HepG2 (cell line): ENCODE measurements around the gene CMKLR1. TPM values are rescaled to one million over a fixed set of nuclear protein-coding genes. Genes with fewer than 3 reads are reported as not detected.

Source experiments
- ATAC-seq: fragments of 200-7000 bp; cut with Tn5 transposase; 3 replicates; pipeline ENCODE4 v1.9.1; 2020; ENCODE audit warnings: mild to moderate bottlenecking, moderate library complexity
- BruUV-seq: library from RNA; stranded (reverse); fragments of 400-500 nt; replicated peaks from 2 replicates; lab custom pipeline; 2021; lab: Mats Ljungman, UMichigan
- CTCF ChIA-PET: fragments of 300-600 bp; formaldehyde crosslinking; extraction: SDS; loops from one replicate; lab custom pipeline; 2021; ENCODE audit warnings: low total read pairs, inconsistent platforms, low intra/inter-chr PET ratio; lab: Yijun Ruan, JAX
- POLR2A ChIA-PET: fragments of 350-600 bp; sonication (Branson Sonifier 250); formaldehyde crosslinking; loops from one replicate; lab custom pipeline; 2020; ENCODE audit warnings: antibody characterized with exemption, inconsistent platforms; lab: Yijun Ruan, JAX
- DNase-seq: peaks from one replicate; pipeline ENCODE4 v3.0.0-alpha.2; 2015; ENCODE audit warnings: low spot score
- FAIRE-seq: peaks from 3 replicates; lab custom pipeline; 2011; peaks lifted over from hg19 to GRCh38; lab: Jason Lieb, UNC
- H2AFZ ChIP-seq: one replicate; pipeline ENCODE4 v1.6.1; 2011; ENCODE audit warnings: low read length, inconsistent platforms
- H3K27ac ChIP-seq: fragments of 300-600 bp; 3 replicates; pipeline ENCODE4 v1.8.0; 2011; ENCODE audit warnings: mixed run types, mild to moderate bottlenecking, mixed read lengths, low read length, inconsistent platforms; ENCODE audit not compliant: insufficient read depth; ENCODE audit errors: extremely low read length
- H3K27me3 ChIP-seq, 2 experiments: fragments of 200-600 bp in 1 of 2; 2 replicates in 1 of 2; 3 replicates in 1 of 2; pipeline versions ENCODE4 v1.6.0 to v1.8.0; 2011; ENCODE audit warnings: low read length in 2 of 2, mild to moderate bottlenecking in 2 of 2, moderate library complexity in 2 of 2, inconsistent platforms in 1 of 2; ENCODE audit not compliant: insufficient read depth in 2 of 2, control insufficient read depth in 1 of 2
- H3K36me3 ChIP-seq, 2 experiments: fragments of 200-600 bp in 1 of 2; replicated peaks in 1 of 2; 2 replicates in 1 of 2; 3 replicates in 1 of 2; pipeline versions ENCODE4 v1.5.1 to v1.8.0; 2011; ENCODE audit warnings: low read length in 2 of 2, inconsistent platforms in 1 of 2; ENCODE audit not compliant: insufficient read depth in 2 of 2, control insufficient read depth in 1 of 2
- H3K4me1 ChIP-seq: 2 replicates; pipeline ENCODE4 v1.5.1; 2012; ENCODE audit warnings: low read length, inconsistent platforms; ENCODE audit not compliant: insufficient read depth
- H3K4me2 ChIP-seq: 2 replicates; pipeline ENCODE4 v1.6.0; 2011; ENCODE audit warnings: low read depth, low read length, inconsistent platforms
- H3K4me3 ChIP-seq, 3 experiments: fragments of 200-600 bp in 1 of 3; sonication (generic), shearing (Covaris generic) in 1 of 3; replicated peaks in 1 of 3; 2 replicates each; pipeline ENCODE4 v1.5.1; 2011 to 2016; ENCODE audit warnings: low read length in 3 of 3, inconsistent platforms in 2 of 3, low read depth in 2 of 3, mild to moderate bottlenecking in 2 of 3, control low read depth in 1 of 3, mixed read lengths in 1 of 3; ENCODE audit not compliant: insufficient read depth in 1 of 3
- H3K79me2 ChIP-seq: one replicate; pipeline ENCODE4 v1.6.1; 2011; ENCODE audit warnings: low read length, inconsistent platforms; ENCODE audit not compliant: insufficient read depth
- H3K9ac ChIP-seq: 2 replicates; pipeline ENCODE4 v1.6.0; 2011; ENCODE audit warnings: mild to moderate bottlenecking, low read depth, low read length, inconsistent platforms; ENCODE audit not compliant: insufficient read depth
- H3K9me3 ChIP-seq: 2 replicates; pipeline ENCODE4 v1.5.1; 2012; ENCODE audit warnings: mild to moderate bottlenecking, low read length
- H4K20me1 ChIP-seq: 2 replicates; pipeline ENCODE4 v1.6.0; 2011; ENCODE audit warnings: inconsistent platforms, mild to moderate bottlenecking, low read length, moderate library complexity; ENCODE audit not compliant: insufficient read depth
- ARID4A ChIP-seq: sonication (generic); formaldehyde crosslinking; IDR thresholded peaks from 2 replicates; pipeline ENCODE4 v1.5.0; 2020; ENCODE audit warnings: mild to moderate bottlenecking, missing genetic modification reagents, borderline replicate concordance
- HNF4A ChIP-seq: sonication (generic); formaldehyde crosslinking; IDR thresholded peaks from 2 replicates; pipeline ENCODE4 v1.4.0; 2020; ENCODE audit warnings: missing genetic modification reagents
- WIZ ChIP-seq: sonication (generic); formaldehyde crosslinking; IDR thresholded peaks from 2 replicates; pipeline ENCODE4 v1.5.1; 2020; ENCODE audit warnings: mild to moderate bottlenecking, missing genetic modification reagents
- in situ Hi-C: cut with HindIII; loops from 2 replicates; pipeline ENCODE4 v1.10.0; 2017; ENCODE audit warnings: low pct_unique_long_range_greater_than_20kb; ENCODE audit not compliant: extremely low pct_ligation_motif_present
- intact Hi-C: fragments of 100-400 bp; cut with micrococcal nuclease; formaldehyde crosslinking; loops from one replicate; pipeline ENCODE4 v1.10.0; 2022; ENCODE audit not compliant: unreplicated experiment
- polyA plus RNA-seq, 8 experiments: library from polyadenylated mRNA; depleted of rRNA in 3 of 8; stranded (reverse) in 7 of 8; unstranded in 1 of 8; fragments of >200 nt; fragmentation: Illumina TruSeq in 4 of 8; extraction: Trizol in 4 of 8; gene quantifications; 2 replicates each; pipeline versions ENCODE4 v1.2.1 to v1.2.3, GENCODE V29; 2011 to 2016; ENCODE audit warnings: low read depth in 4 of 8, missing spikeins in 1 of 8, mixed read lengths in 1 of 8; ENCODE audit not compliant: insufficient read depth in 1 of 8
- total RNA-seq, 5 experiments: library from RNA; depleted of rRNA; stranded (reverse); fragments of >200 nt; fragmentation: Illumina TruSeq; extraction: Trizol; gene quantifications; 2 replicates each; pipeline ENCODE4 v1.2.3, GENCODE V29; 2016; ENCODE audit warnings: low read depth in 1 of 5
- TF ChIP-seq, protein P1 (sequence below): sonication (generic); formaldehyde crosslinking; IDR thresholded peaks from 2 replicates; pipeline ENCODE4 v1.4.0; 2020; ENCODE audit warnings: missing genetic modification reagents
- TF ChIP-seq, protein P2 (sequence below): sonication (generic); formaldehyde crosslinking; conservative IDR thresholded peaks from 2 replicates; pipeline ENCODE4 v1.8.1; 2023; ENCODE audit warnings: missing genetic modification reagents

Gene CMKLR1
- total and polyA plus RNA-seq, 2 of the 13 experiments (the other 11 are each of a cell fraction or from before 2014, with no cell fraction given), result not detected

DNA sequence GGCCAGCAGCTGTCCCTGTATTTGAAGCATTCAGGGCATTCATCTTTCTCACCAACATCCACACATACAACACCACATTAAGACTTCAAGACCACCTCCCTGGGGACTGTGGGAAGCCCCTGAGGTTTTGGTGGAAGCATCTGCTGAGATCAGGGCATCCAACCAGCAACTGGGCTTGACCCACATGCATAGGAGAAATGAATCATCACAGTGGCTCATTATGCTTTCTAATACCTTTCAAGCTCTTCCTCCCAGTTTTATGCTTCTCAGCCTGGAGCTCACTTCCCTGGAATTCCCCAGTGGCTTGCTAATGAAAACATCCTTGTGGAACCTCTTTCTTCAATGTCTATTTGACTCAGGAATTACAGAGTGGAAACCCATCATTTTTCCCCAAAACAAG, 21.4 kb upstream of the CMKLR1 start:
- no peak overlapping the region for H2AFZ ChIP-seq
- H3K36me3 ChIP-seq, result no peaks in the 10 kb centered on the region
- CTCF ChIA-PET, result no interaction called here
- H3K4me1 ChIP-seq, result no peaks in the 10 kb centered on the region
- no peak overlapping the region for H3K4me3 ChIP-seq
- intact Hi-C loops (no loop called here), in situ Hi-C loops (no loop called here)
- ATAC-seq (no peak), DNase-seq (no peak), FAIRE-seq (no peak)
- BruUV-seq, result no TSS peak
- no peaks in the 10 kb centered on the region for H3K79me2 ChIP-seq
- no peak overlapping the region for H3K4me2 ChIP-seq
- H4K20me1 ChIP-seq, result no peaks in the 10 kb centered on the region
- POLR2A ChIA-PET, result no interaction called here
- TF ChIP-seq, protein P1, sequence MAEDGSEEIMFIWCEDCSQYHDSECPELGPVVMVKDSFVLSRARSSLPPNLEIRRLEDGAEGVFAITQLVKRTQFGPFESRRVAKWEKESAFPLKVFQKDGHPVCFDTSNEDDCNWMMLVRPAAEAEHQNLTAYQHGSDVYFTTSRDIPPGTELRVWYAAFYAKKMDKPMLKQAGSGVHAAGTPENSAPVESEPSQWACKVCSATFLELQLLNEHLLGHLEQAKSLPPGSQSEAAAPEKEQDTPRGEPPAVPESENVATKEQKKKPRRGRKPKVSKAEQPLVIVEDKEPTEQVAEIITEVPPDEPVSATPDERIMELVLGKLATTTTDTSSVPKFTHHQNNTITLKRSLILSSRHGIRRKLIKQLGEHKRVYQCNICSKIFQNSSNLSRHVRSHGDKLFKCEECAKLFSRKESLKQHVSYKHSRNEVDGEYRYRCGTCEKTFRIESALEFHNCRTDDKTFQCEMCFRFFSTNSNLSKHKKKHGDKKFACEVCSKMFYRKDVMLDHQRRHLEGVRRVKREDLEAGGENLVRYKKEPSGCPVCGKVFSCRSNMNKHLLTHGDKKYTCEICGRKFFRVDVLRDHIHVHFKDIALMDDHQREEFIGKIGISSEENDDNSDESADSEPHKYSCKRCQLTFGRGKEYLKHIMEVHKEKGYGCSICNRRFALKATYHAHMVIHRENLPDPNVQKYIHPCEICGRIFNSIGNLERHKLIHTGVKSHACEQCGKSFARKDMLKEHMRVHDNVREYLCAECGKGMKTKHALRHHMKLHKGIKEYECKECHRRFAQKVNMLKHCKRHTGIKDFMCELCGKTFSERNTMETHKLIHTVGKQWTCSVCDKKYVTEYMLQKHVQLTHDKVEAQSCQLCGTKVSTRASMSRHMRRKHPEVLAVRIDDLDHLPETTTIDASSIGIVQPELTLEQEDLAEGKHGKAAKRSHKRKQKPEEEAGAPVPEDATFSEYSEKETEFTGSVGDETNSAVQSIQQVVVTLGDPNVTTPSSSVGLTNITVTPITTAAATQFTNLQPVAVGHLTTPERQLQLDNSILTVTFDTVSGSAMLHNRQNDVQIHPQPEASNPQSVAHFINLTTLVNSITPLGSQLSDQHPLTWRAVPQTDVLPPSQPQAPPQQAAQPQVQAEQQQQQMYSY (CRISPR knock-in tag), result no peak
- TF ChIP-seq WIZ (CRISPR knock-in tag) (no peak), ARID4A (CRISPR knock-in tag) (no peak), HNF4A (CRISPR knock-in tag) (no peak)
- TF ChIP-seq, protein P2, sequence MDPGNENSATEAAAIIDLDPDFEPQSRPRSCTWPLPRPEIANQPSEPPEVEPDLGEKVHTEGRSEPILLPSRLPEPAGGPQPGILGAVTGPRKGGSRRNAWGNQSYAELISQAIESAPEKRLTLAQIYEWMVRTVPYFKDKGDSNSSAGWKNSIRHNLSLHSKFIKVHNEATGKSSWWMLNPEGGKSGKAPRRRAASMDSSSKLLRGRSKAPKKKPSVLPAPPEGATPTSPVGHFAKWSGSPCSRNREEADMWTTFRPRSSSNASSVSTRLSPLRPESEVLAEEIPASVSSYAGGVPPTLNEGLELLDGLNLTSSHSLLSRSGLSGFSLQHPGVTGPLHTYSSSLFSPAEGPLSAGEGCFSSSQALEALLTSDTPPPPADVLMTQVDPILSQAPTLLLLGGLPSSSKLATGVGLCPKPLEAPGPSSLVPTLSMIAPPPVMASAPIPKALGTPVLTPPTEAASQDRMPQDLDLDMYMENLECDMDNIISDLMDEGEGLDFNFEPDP (CRISPR knock-in tag), result no peak
- 0 out of 5 replicates have a peak, but pooled peaks cover 0 to 4% of the 10 kb centered on the region in 2 experiments for H3K27me3 ChIP-seq
- no peaks in the 10 kb centered on the region for H3K9me3 ChIP-seq
- no peak overlapping the region for H3K27ac ChIP-seq
- H3K9ac ChIP-seq, result no peak overlapping the region
